Measurements from ENCODE around the gene DTNBP1. TPM values are rescaled to one million over a fixed set of nuclear protein-coding genes. Genes with fewer than 3 reads are reported as not detected.

DTNBP1 gene
- total RNA-seq, 6 experiments from 2014 or later = 3.4 to 8.6 (median 5.7) TPM

DNA sequence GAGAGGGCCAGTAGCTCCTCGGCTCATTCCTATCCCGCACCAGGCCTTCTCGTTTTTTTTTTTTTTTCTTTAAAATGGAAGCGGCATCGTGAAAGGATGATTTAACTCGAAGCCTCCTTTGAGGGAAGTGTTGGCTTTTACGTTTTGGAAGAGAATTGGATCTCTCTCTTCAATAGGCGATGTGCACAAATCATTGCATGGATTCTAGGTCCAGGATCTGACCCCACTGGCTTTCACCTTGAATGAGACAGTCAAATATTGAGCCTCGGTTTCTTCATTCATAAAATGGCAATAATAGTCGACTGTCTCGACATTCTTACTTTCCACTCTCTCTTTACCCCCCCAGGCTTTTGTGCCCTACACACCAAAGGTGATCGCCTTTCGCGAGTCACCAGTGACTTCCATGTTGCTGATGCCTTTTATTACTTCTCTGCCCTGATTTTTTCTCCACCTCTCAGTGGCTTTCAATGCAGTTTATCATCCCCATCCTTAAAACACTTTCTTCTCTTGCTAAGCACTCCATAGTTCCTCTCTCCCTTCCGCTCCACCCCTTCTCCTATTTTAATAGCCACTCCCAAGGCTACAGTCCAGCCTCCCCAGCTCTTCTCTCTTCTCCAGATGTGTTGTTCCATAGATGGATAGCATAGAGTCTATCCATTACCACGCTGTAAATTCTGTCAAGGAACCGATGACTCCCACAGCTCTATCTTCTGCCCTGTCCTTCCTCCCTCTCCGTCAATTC, 473 bp upstream of the DTNBP1 start:
- TF ChIP-seq POLR2A (IDR thresholded peaks at IDR 0.05) = no peak
- TF ChIP-seq, protein P1, sequence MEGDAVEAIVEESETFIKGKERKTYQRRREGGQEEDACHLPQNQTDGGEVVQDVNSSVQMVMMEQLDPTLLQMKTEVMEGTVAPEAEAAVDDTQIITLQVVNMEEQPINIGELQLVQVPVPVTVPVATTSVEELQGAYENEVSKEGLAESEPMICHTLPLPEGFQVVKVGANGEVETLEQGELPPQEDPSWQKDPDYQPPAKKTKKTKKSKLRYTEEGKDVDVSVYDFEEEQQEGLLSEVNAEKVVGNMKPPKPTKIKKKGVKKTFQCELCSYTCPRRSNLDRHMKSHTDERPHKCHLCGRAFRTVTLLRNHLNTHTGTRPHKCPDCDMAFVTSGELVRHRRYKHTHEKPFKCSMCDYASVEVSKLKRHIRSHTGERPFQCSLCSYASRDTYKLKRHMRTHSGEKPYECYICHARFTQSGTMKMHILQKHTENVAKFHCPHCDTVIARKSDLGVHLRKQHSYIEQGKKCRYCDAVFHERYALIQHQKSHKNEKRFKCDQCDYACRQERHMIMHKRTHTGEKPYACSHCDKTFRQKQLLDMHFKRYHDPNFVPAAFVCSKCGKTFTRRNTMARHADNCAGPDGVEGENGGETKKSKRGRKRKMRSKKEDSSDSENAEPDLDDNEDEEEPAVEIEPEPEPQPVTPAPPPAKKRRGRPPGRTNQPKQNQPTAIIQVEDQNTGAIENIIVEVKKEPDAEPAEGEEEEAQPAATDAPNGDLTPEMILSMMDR (IDR thresholded peaks at IDR 0.05) = no peak

DNA sequence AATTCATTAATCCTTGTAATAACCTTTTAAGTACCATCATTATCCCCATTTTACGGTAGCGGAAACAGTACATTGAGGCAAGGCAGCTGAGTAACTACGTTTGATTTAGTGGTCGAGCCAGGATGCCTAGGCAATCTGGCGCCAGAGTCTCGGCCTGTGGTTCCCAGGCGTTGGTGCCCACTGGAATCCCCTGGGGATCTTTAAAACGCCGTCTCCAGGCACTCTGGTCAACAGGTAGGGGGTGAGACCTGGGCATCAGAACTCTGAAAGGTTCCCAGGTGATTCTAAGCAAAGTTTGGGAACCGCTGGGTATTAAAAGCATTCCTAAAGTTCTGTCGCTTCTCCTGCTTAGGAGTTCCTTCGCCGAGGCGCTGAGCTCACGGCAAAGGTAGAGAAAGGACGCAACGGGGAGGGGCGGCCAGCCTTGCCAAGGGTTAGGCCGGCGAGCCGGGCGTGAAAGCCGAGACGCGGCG, 939 bp downstream of the DTNBP1 start:
- TF ChIP-seq, protein P1 (IDR thresholded peaks at IDR 0.05) = no peak
- no peak for TF ChIP-seq POLR2A (IDR thresholded peaks at IDR 0.05)
- Histone ChIP-seq H3K9me3 (no peaks in the 10 kb centered on the region), H3K4me3 (peak overlapping the region; percentile 85 to 89 (median 88)), H3K36me3 (no peaks in the 10 kb centered on the region), H3K27ac (peak overlapping the region; percentile 19 to 79 (median 58)), H3K27me3 (no peaks in the 10 kb centered on the region), H3K4me1 (peaks cover 0 to 6% (median 0%) of the 10 kb centered on the region in 4 donors)
- ATAC-seq (no peak), DNase-seq (no peak)
- intact Hi-C loops (cut with DNase I) = no loop called here
- 19% methylated on average over 14 of the region's 26 CpGs for WGBS (ENCODE audit: insufficient coverage, low coverage, low lambda C conversion rate, missing lambda C conversion rate)

More for the DNA sequence above, 473 bp upstream of the DTNBP1 start:
- ATAC-seq (no peak), DNase-seq (no peak)
- peak overlapping the region in 1 of 3 donors; percentile 58 for H3K27ac ChIP-seq
- no peaks in the 10 kb centered on the region for H3K36me3 ChIP-seq
- peak overlapping the region; percentile 85 to 89 (median 88) for H3K4me3 ChIP-seq
- WGBS (ENCODE audit: insufficient coverage, low coverage, low lambda C conversion rate, missing lambda C conversion rate) = 45% methylated on average over 18 of the region's 18 CpGs
- no peaks in the 10 kb centered on the region for H3K27me3 ChIP-seq
- H3K4me1 ChIP-seq = peaks cover 0 to 6% (median 0%) of the 10 kb centered on the region in 4 donors
- H3K9me3 ChIP-seq = no peaks in the 10 kb centered on the region
- intact Hi-C loops (cut with DNase I) = no loop called here

DNA sequence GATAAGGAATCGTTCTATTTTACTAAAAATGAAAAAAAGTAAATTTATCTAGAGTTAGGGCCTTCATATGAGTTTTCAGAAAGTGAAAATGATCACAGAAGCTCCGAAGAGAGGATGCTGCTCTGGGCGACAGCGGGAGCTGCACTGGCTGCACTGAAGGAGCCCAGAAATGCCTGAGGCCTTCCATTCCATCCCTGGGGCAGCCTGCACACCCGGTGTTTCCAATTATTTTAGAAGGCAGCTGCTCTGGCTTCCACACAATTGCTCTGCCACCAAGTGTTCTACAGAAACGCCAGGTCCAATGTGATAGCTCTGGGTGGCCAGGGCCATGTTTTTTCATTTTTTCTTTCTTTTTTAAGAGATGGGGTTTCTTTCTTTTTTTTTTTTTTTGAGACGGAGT, 3.6 kb downstream of the DTNBP1 start:
- TF ChIP-seq, protein P1 (IDR thresholded peaks at IDR 0.05) = no peak
- H3K36me3 ChIP-seq = no peaks in the 10 kb centered on the region
- H3K9me3 ChIP-seq = no peaks in the 10 kb centered on the region
- no peak overlapping the region for H3K4me3 ChIP-seq
- WGBS (ENCODE audit: insufficient coverage, low coverage, low lambda C conversion rate, missing lambda C conversion rate) = 74% methylated on average over 6 of the region's 7 CpGs
- no peak overlapping the region for H3K27ac ChIP-seq
- H3K4me1 ChIP-seq = peaks cover 0 to 6% (median 0%) of the 10 kb centered on the region in 4 donors
- intact Hi-C loops (cut with DNase I) = no loop called here
- ATAC-seq (no peak), DNase-seq (no peak)
- no peaks in the 10 kb centered on the region for H3K27me3 ChIP-seq

DNA sequence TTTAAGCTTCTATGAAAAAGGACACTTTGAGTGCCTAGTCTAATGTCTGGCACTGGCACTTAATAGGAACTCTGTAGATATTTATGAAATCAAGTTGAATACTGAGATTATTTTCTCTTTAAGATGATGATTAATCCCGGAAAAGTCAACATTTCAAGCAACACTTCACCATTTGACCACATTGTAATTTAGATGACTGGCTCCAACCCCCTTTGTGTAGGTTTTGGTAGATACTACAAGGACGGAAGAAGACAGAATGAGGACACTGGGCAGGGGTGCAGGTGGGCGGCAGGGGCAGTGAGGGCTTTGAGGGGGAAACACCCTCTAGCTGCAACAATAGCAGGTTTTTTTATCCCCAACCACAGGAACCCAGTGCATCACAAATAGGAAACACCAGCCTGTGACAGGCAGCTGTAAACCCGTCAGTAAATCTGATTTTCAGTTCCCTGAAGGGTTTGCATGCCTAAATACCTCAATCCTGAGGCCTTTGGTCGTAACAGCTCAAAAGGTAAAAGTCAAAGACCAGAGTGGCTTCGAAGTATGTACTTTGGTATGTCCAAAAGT, 4.6 kb downstream of the DTNBP1 start:
- intact Hi-C loops (cut with DNase I) = no loop called here
- WGBS (ENCODE audit: insufficient coverage, low coverage, low lambda C conversion rate, missing lambda C conversion rate) = 92% methylated on average over 4 of the region's 6 CpGs
- Histone ChIP-seq H3K27me3 (no peaks in the 10 kb centered on the region), H3K36me3 (no peaks in the 10 kb centered on the region), H3K4me1 (peaks cover 0 to 6% (median 0%) of the 10 kb centered on the region in 4 donors), H3K4me3 (no peak overlapping the region), H3K9me3 (no peaks in the 10 kb centered on the region), H3K27ac (no peak overlapping the region)
- DNase-seq (no peak), ATAC-seq (no peak)
- TF ChIP-seq POLR2A (IDR thresholded peaks at IDR 0.05) = no peak
- TF ChIP-seq, protein P1 (IDR thresholded peaks at IDR 0.05) = no peak
